Astrocyte (in vitro differentiated cells and primary cell): ENCODE results near the gene CCSER1. TPM values are rescaled to one million over a fixed set of nuclear protein-coding genes. Genes with fewer than 3 reads are reported as not detected.

Experiments
- DNase-seq: peaks from one replicate; pipeline ENCODE4 v3.0.0-alpha.2; 2010; ENCODE audit warnings: low read depth
- FAIRE-seq: peaks from 2 replicates; lab custom pipeline; 2011; peaks lifted over from hg19 to GRCh38; lab: Jason Lieb, UNC
- H2AFZ ChIP-seq: 2 replicates; pipeline ENCODE4 v1.6.0; 2012; ENCODE audit warnings: low read depth, low read length, inconsistent platforms
- H3K27ac ChIP-seq: 2 replicates; pipeline ENCODE4 v1.5.1; 2011; ENCODE audit warnings: low read depth, low read length, inconsistent platforms
- H3K27me3 ChIP-seq: 2 replicates; pipeline ENCODE4 v1.6.0; 2011; ENCODE audit warnings: low read length, inconsistent platforms; ENCODE audit not compliant: insufficient read depth
- H3K36me3 ChIP-seq: 2 replicates; pipeline ENCODE4 v1.5.1; 2011; ENCODE audit warnings: low read length, inconsistent platforms; ENCODE audit not compliant: insufficient read depth
- H3K4me1 ChIP-seq: 2 replicates; pipeline ENCODE4 v1.5.1; 2011; ENCODE audit warnings: low read length, inconsistent platforms; ENCODE audit not compliant: insufficient read depth
- H3K4me2 ChIP-seq: 2 replicates; pipeline ENCODE4 v1.6.0; 2012; ENCODE audit warnings: low read length, inconsistent platforms
- H3K4me3 ChIP-seq: 2 replicates; pipeline ENCODE4 v1.5.1; 2011; ENCODE audit warnings: low read depth, mild to moderate bottlenecking, low read length, inconsistent platforms; ENCODE audit not compliant: insufficient read depth
- H3K79me2 ChIP-seq: 2 replicates; pipeline ENCODE4 v1.6.0; 2012; ENCODE audit warnings: mild to moderate bottlenecking, low read length, inconsistent platforms; ENCODE audit not compliant: insufficient read depth
- H3K9ac ChIP-seq: 2 replicates; pipeline ENCODE4 v1.6.0; 2012; ENCODE audit warnings: mild to moderate bottlenecking, low read length, inconsistent platforms
- H3K9me3 ChIP-seq: 2 replicates; pipeline ENCODE4 v1.5.1; 2012; ENCODE audit warnings: low read depth, mild to moderate bottlenecking, low read length, inconsistent platforms; ENCODE audit not compliant: insufficient read depth
- H4K20me1 ChIP-seq: 2 replicates; pipeline ENCODE4 v1.6.0; 2012; ENCODE audit warnings: low read length, inconsistent platforms; ENCODE audit not compliant: insufficient read depth
- H3K27ac Mint-ChIP-seq: one replicate; pipeline ENCODE4 v1.8.0; 2021; ENCODE audit warnings: mild to moderate bottlenecking, mixed read lengths; ENCODE audit not compliant: unreplicated experiment
- H3K27me3 Mint-ChIP-seq: one replicate; pipeline ENCODE4 v1.8.0; 2021; ENCODE audit warnings: low read depth, mixed read lengths; ENCODE audit not compliant: unreplicated experiment
- H3K36me3 Mint-ChIP-seq: one replicate; pipeline ENCODE4 v1.8.0; 2021; ENCODE audit warnings: low read depth, mixed read lengths; ENCODE audit not compliant: unreplicated experiment
- H3K4me1 Mint-ChIP-seq: one replicate; pipeline ENCODE4 v1.8.0; 2021; ENCODE audit warnings: low read depth, mixed read lengths; ENCODE audit not compliant: unreplicated experiment
- H3K4me3 Mint-ChIP-seq: one replicate; pipeline ENCODE4 v1.8.0; 2021; ENCODE audit warnings: mild to moderate bottlenecking, moderate library complexity, mixed read lengths; ENCODE audit not compliant: unreplicated experiment
- H3K9me3 Mint-ChIP-seq: one replicate; pipeline ENCODE4 v1.8.0; 2021; ENCODE audit warnings: mild to moderate bottlenecking, mixed read lengths; ENCODE audit not compliant: unreplicated experiment
- EZH2 ChIP-seq: IDR thresholded peaks from 2 replicates; pipeline ENCODE4 v1.6.1; 2012; ENCODE audit warnings: mild to moderate bottlenecking, low read length, inconsistent platforms; ENCODE audit not compliant: insufficient read depth
- total RNA-seq: library from RNA; stranded (reverse); gene quantifications from 2 replicates; pipeline ENCODE4 v1.2.1, GENCODE V29; 2021
- TF ChIP-seq, protein P1 (sequence below): IDR thresholded peaks from 2 replicates; pipeline ENCODE4 v1.5.1; 2011; ENCODE audit warnings: low read depth, mild to moderate bottlenecking, inconsistent platforms, low read length, moderate library complexity; ENCODE audit not compliant: insufficient read depth

The CCSER1 gene
- total RNA-seq, 1 donor from 2014 or later, result 2.2 TPM

DNA sequence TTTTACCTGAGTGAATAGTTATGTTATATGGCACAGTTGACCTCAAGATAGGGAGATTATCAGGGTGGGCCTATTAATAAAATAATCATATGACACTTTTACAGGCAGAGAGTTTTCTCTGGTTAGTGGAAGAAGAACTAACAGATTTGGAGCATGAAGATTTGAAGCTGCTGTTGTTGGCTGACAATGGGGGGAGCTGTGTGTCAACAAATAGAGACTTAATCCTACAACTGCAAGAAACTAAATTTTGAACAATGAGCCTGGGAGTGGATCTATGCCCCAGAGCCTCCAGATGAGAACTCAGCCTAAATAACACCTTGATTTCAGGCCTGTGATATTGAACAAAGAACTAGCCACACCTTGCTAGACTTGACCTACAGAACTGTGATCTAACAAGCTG, 7.2 kb upstream of the CCSER1 start:
- Histone ChIP-seq H3K36me3 (no peaks in the 10 kb centered on the region), H4K20me1 (no peaks in the 10 kb centered on the region), H2AFZ (no peak overlapping the region), H3K4me2 (no peak overlapping the region), H3K27ac (no peak overlapping the region), H3K9me3 (no peaks in the 10 kb centered on the region), H3K27me3 (no peaks in the 10 kb centered on the region), H3K9ac (no peak overlapping the region), H3K4me1 (no peaks in the 10 kb centered on the region), H3K79me2 (no peaks in the 10 kb centered on the region), H3K4me3 (no peak overlapping the region)
- TF ChIP-seq EZH2, result no peak
- TF ChIP-seq, protein P1, sequence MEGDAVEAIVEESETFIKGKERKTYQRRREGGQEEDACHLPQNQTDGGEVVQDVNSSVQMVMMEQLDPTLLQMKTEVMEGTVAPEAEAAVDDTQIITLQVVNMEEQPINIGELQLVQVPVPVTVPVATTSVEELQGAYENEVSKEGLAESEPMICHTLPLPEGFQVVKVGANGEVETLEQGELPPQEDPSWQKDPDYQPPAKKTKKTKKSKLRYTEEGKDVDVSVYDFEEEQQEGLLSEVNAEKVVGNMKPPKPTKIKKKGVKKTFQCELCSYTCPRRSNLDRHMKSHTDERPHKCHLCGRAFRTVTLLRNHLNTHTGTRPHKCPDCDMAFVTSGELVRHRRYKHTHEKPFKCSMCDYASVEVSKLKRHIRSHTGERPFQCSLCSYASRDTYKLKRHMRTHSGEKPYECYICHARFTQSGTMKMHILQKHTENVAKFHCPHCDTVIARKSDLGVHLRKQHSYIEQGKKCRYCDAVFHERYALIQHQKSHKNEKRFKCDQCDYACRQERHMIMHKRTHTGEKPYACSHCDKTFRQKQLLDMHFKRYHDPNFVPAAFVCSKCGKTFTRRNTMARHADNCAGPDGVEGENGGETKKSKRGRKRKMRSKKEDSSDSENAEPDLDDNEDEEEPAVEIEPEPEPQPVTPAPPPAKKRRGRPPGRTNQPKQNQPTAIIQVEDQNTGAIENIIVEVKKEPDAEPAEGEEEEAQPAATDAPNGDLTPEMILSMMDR, result no peak
- peaks cover 3% of the 10 kb centered on the region for H3K4me1 Mint-ChIP-seq
- no peak overlapping the region for H3K27ac Mint-ChIP-seq
- H3K9me3 Mint-ChIP-seq, result no peaks in the 10 kb centered on the region
- H3K27me3 Mint-ChIP-seq, result peaks cover 2% of the 10 kb centered on the region
- no peaks in the 10 kb centered on the region for H3K36me3 Mint-ChIP-seq
- H3K4me3 Mint-ChIP-seq, result no peak overlapping the region
- FAIRE-seq (no peak), DNase-seq (no peak)

DNA sequence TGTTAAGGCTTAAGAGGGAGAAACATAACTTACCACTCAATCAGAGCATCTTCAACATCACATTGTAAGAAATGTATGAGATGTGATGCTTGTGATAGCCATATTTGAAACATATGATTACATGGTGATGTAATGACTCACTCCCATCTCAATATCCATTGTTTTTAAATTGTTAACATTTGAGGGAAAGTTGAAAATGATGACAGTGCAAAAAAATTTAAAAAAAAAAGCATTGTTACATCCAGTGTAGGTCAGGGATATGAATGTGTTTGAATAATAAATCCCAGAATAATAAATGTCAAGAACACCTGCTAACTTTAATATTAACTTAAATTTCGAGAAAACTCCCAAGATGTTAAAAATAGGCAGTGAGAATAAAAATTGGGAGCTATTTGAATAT, 6.4 kb upstream of the CCSER1 start:
- TF ChIP-seq EZH2, result no peak
- TF ChIP-seq, protein P1, result no peak
- FAIRE-seq (no peak), DNase-seq (no peak)
- H3K27me3 ChIP-seq, result no peaks in the 10 kb centered on the region
- H2AFZ ChIP-seq, result no peak overlapping the region
- H3K27ac ChIP-seq, result no peak overlapping the region
- H4K20me1 ChIP-seq, result no peaks in the 10 kb centered on the region
- H3K27ac Mint-ChIP-seq, result no peak overlapping the region
- no peak overlapping the region for H3K4me2 ChIP-seq
- H3K9me3 ChIP-seq, result no peaks in the 10 kb centered on the region
- peaks cover 3% of the 10 kb centered on the region for H3K4me1 Mint-ChIP-seq
- no peaks in the 10 kb centered on the region for H3K9me3 Mint-ChIP-seq
- H3K4me3 Mint-ChIP-seq, result no peak overlapping the region
- H3K4me1 ChIP-seq, result no peaks in the 10 kb centered on the region
- no peaks in the 10 kb centered on the region for H3K36me3 ChIP-seq
- H3K9ac ChIP-seq, result no peak overlapping the region
- H3K36me3 Mint-ChIP-seq, result no peaks in the 10 kb centered on the region
- no peak overlapping the region for H3K4me3 ChIP-seq
- H3K79me2 ChIP-seq, result no peaks in the 10 kb centered on the region
- H3K27me3 Mint-ChIP-seq, result peaks cover 2% of the 10 kb centered on the region

DNA sequence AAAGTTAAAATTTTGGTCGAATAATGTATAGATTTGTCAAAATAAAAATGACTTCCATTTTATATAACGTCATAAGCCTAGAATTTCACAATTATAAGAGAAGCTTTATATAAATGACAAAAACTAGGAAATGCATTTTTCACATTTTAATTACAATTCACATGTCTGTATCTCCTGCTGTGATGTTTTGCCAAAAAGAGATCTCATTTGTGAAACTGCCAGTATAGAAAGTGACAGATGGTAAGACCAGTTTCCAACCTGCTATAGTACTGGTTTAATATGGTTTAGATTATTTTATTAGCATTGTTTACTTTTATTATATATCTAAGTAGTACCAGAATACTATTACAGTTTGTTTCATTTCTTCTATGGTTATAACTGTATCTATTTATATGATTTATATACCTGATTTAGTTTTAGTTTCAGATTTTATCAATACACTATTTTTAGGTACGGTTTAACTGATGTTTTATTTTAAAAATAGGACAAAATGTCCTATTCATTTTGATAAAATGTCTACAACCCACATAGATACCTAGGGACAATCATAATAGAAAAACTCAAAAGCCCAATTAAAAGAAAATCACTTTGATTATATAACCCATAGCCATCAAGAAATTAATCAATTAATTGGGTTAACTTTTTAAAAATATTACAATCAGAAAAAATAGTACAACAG, 5.4 kb upstream of the CCSER1 start:
- H3K9ac ChIP-seq, result no peak overlapping the region
- H3K36me3 ChIP-seq, result no peaks in the 10 kb centered on the region
- FAIRE-seq, result no peak
- no peaks in the 10 kb centered on the region for H3K79me2 ChIP-seq
- no peak overlapping the region for H3K4me2 ChIP-seq
- no peak overlapping the region for H3K4me3 ChIP-seq
- Mint-ChIP-seq H3K36me3 (no peaks in the 10 kb centered on the region), H3K4me3 (no peak overlapping the region), H3K27ac (no peak overlapping the region), H3K9me3 (no peaks in the 10 kb centered on the region), H3K27me3 (peaks cover 2% of the 10 kb centered on the region), H3K4me1 (peaks cover 3% of the 10 kb centered on the region)
- H3K27me3 ChIP-seq, result no peaks in the 10 kb centered on the region
- DNase-seq, result no peak
- H4K20me1 ChIP-seq, result no peaks in the 10 kb centered on the region
- H3K27ac ChIP-seq, result no peak overlapping the region
- H3K9me3 ChIP-seq, result no peaks in the 10 kb centered on the region
- no peak for TF ChIP-seq EZH2
- H3K4me1 ChIP-seq, result no peaks in the 10 kb centered on the region
- H2AFZ ChIP-seq, result no peak overlapping the region
